ENCODE results near the gene RSPH4A.
"Not testable (repeated sequence)": the region's sequence is repeated elsewhere in the genome, so short reads cannot be mapped to it uniquely, and the experiment has no call there.

Gene RSPH4A

GRCh38 chr6:116603916-116604315 is 12.4 kb upstream of the RSPH4A start:
- H3K9me3 ChIP-seq (ENCODE audit: control insufficient read depth, insufficient read depth, low read depth, low read length); H3K4me1 ChIP-seq (ENCODE audit: control insufficient read depth, insufficient read depth, low read length); CTCF ChIA-PET; H3K27ac ChIP-seq (ENCODE audit: extremely low read depth, low read depth, low read length); H3K4me3 ChIP-seq (ENCODE audit: low read depth, low read length); POLR2A ChIA-PET: not testable (repeated sequence)
- TF ChIP-seq SETDB1 (IDR thresholded peaks at IDR 0.05; ENCODE audit: insufficient read length, low read length): peak; percentile 17
- H3K36me3 ChIP-seq (ENCODE audit: control insufficient read depth in 2 of 2, insufficient read depth in 1 of 2, low read length in 2 of 2): peaks cover 0 to 11% of the 10 kb centered on the region in 2 experiments; a peak in 1 of 3 replicates

DNA sequence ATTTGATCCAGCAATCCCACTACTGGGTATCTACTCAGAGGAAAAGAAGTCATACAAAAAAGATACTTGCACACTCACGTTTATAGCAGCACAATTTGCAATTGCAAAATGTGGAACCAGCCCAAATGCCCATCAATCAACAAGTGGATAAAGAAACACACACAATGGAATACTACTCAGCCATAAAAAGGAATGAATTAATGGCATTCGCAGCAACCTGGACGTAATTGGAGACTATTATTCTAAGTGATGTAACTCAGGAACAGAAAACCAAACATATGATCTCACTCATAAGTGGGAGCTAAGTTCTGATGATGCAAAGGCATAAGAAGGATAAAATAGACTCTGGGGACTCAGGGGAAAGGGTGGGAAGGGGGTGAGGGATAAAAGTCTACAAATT is 11.4 kb upstream of the RSPH4A start:
- H3K36me3 ChIP-seq (ENCODE audit: control insufficient read depth in 2 of 2, insufficient read depth in 1 of 2, low read length in 2 of 2): peaks cover 0 to 11% of the 10 kb centered on the region in 2 experiments; a peak in 1 of 3 replicates
- H3K4me1 ChIP-seq (ENCODE audit: control insufficient read depth, insufficient read depth, low read length); POLR2A ChIA-PET; H3K4me3 ChIP-seq (ENCODE audit: low read depth, low read length); H3K9me3 ChIP-seq (ENCODE audit: control insufficient read depth, insufficient read depth, low read depth, low read length); H3K27ac ChIP-seq (ENCODE audit: extremely low read depth, low read depth, low read length); CTCF ChIA-PET: not testable (repeated sequence)
- TF ChIP-seq ZBTB21 (tag by site-specific recombination; IDR thresholded peaks at IDR 0.05) (peak; percentile 48; the same call in 1 of the 2 replicates), ZNF146 (tag by site-specific recombination; IDR thresholded peaks at IDR 0.05) (peak; percentile 97), ZNF24 (tag by site-specific recombination; IDR thresholded peaks at IDR 0.05) (peak; percentile 96), SCRT2 (tag by site-specific recombination; IDR thresholded peaks at IDR 0.05) (peak; percentile 80), ZNF629 (tag by site-specific recombination; IDR thresholded peaks at IDR 0.05) (peak; percentile 53), ZFP69B (tag by site-specific recombination; IDR thresholded peaks at IDR 0.05) (0 out of 2 replicates have a peak, but pooled peaks have one; percentile 24)
- TF ChIP-seq, protein P1, sequence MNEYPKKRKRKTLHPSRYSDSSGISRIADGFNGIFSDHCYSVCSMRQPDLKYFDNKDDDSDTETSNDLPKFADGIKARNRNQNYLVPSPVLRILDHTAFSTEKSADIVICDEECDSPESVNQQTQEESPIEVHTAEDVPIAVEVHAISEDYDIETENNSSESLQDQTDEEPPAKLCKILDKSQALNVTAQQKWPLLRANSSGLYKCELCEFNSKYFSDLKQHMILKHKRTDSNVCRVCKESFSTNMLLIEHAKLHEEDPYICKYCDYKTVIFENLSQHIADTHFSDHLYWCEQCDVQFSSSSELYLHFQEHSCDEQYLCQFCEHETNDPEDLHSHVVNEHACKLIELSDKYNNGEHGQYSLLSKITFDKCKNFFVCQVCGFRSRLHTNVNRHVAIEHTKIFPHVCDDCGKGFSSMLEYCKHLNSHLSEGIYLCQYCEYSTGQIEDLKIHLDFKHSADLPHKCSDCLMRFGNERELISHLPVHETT (tag by site-specific recombination; IDR thresholded peaks at IDR 0.05): peak; percentile 54; the same call in 1 of the 2 replicates

- H3K27ac ChIP-seq (ENCODE audit: extremely low read depth, low read depth, low read length): no peak overlapping the region
- no peak for TF ChIP-seq ZNF501 (tag by site-specific recombination; IDR thresholded peaks at IDR 0.05)
- TF ChIP-seq ZNF626 (tag by site-specific recombination; IDR thresholded peaks at IDR 0.05): no peak
- TF ChIP-seq, protein P2, sequence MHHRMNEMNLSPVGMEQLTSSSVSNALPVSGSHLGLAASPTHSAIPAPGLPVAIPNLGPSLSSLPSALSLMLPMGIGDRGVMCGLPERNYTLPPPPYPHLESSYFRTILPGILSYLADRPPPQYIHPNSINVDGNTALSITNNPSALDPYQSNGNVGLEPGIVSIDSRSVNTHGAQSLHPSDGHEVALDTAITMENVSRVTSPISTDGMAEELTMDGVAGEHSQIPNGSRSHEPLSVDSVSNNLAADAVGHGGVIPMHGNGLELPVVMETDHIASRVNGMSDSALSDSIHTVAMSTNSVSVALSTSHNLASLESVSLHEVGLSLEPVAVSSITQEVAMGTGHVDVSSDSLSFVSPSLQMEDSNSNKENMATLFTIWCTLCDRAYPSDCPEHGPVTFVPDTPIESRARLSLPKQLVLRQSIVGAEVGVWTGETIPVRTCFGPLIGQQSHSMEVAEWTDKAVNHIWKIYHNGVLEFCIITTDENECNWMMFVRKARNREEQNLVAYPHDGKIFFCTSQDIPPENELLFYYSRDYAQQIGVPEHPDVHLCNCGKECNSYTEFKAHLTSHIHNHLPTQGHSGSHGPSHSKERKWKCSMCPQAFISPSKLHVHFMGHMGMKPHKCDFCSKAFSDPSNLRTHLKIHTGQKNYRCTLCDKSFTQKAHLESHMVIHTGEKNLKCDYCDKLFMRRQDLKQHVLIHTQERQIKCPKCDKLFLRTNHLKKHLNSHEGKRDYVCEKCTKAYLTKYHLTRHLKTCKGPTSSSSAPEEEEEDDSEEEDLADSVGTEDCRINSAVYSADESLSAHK (tag by site-specific recombination; IDR thresholded peaks at IDR 0.05): no peak
- no peak for TF ChIP-seq ZNF629 (tag by site-specific recombination; IDR thresholded peaks at IDR 0.05)
- no peak for TF ChIP-seq SP7 (tag by site-specific recombination; IDR thresholded peaks at IDR 0.05)
- TF ChIP-seq SCRT2 (tag by site-specific recombination; IDR thresholded peaks at IDR 0.05): no peak
- no peak for TF ChIP-seq ZNF350 (tag by site-specific recombination; IDR thresholded peaks at IDR 0.05)
- no peak for TF ChIP-seq MEIS1 (CRISPR knock-in tag; IDR thresholded peaks at IDR 0.05; ENCODE audit: borderline replicate concordance)
- TF ChIP-seq ZNF670 (tag by site-specific recombination; IDR thresholded peaks at IDR 0.05; ENCODE audit: low read depth): no peak
- no peak for TF ChIP-seq GLI2 (tag by site-specific recombination; IDR thresholded peaks at IDR 0.05; ENCODE audit: borderline replicate concordance, low read depth)
- no peak for TF ChIP-seq ZNF311 (tag by site-specific recombination; IDR thresholded peaks at IDR 0.05; ENCODE audit: borderline replicate concordance)
- TF ChIP-seq TCF7L2 (IDR thresholded peaks at IDR 0.05; ENCODE audit: borderline replicate concordance, low read depth, low read length): no peak
- TF ChIP-seq ZNF416 (tag by site-specific recombination; IDR thresholded peaks at IDR 0.05): no peak
- no peak for TF ChIP-seq ZNF398 (tag by site-specific recombination; IDR thresholded peaks at IDR 0.05)
- ChIA-PET POLR2A (no interaction called here), CTCF (no interaction called here)
- no peaks in the 10 kb centered on the region for H3K9me3 ChIP-seq (ENCODE audit: control insufficient read depth, insufficient read depth, low read depth, low read length)
- no peak overlapping the region for H3K4me3 ChIP-seq (ENCODE audit: low read depth, low read length)
- peaks cover 0 to 10% of the 10 kb centered on the region in 2 experiments; a peak in 1 of 3 replicates for H3K36me3 ChIP-seq (ENCODE audit: control insufficient read depth in 2 of 2, insufficient read depth in 1 of 2, low read length in 2 of 2)
- no peaks in the 10 kb centered on the region for H3K4me1 ChIP-seq (ENCODE audit: control insufficient read depth, insufficient read depth, low read length)
These were observed 10.3 kb upstream of the RSPH4A start for GRCh38 chr6:116605935-116606334.
